GM23338 (cell line): ENCODE measurements around the gene P2RY8.

Experiments used
- CREB1 ChIP-seq: fragments of 250-450 bp; sonication (Bioruptor Pico); IDR thresholded peaks from 2 replicates; pipeline ENCODE4 v1.5.0; 2020; ENCODE audit warnings: low read depth, mild to moderate bottlenecking, moderate library complexity
- CTCF ChIP-seq, 2 experiments: fragments of 200-600 bp in 1 of 2; sonication (generic) in 1 of 2; conservative IDR thresholded peaks; 2 replicates each; pipeline versions ENCODE4 v1.5.1 to v1.6.1; 2016 to 2017; ENCODE audit warnings: antibody characterized with exemption in 2 of 2, low read depth in 2 of 2, mild to moderate bottlenecking in 2 of 2, moderate library complexity in 1 of 2
- ETS1 ChIP-seq: IDR thresholded peaks from 2 replicates; pipeline ENCODE4 v1.6.1; 2016; ENCODE audit warnings: antibody characterized with exemption
- EZH2 ChIP-seq: fragments of 200-600 bp; sonication (generic); IDR thresholded peaks from one replicate; pipeline ENCODE4 v1.8.0; 2017; ENCODE audit warnings: antibody characterized with exemption, mild to moderate bottlenecking, low read depth; ENCODE audit not compliant: unreplicated experiment
- EZH2phosphoT487 ChIP-seq: fragments of 200-600 bp; sonication (generic); IDR thresholded peaks from one replicate; pipeline ENCODE4 v1.8.1; 2018; ENCODE audit warnings: antibody characterized with exemption; ENCODE audit not compliant: unreplicated experiment
- NANOG ChIP-seq: IDR thresholded peaks from 2 replicates; pipeline ENCODE4 v1.6.1; 2016; ENCODE audit warnings: antibody characterized with exemption, borderline replicate concordance
- POLR2AphosphoS5 ChIP-seq: IDR thresholded peaks from 2 replicates; pipeline ENCODE4 v1.6.1; 2016; ENCODE audit warnings: antibody characterized with exemption, low read depth
- REST ChIP-seq: IDR thresholded peaks from one replicate; pipeline ENCODE4 v1.6.1; 2018; ENCODE audit warnings: antibody characterized with exemption; ENCODE audit not compliant: unreplicated experiment
- ZNF462 ChIP-seq: fragments of 250-450 bp; sonication (Bioruptor Pico); IDR thresholded peaks from 2 replicates; pipeline ENCODE4 v1.5.0; 2020; ENCODE audit warnings: mild to moderate bottlenecking, moderate library complexity

- TF ChIP-seq CTCF (conservative IDR thresholded peaks at IDR 0.05; ENCODE audit: low read depth in 2 of 2) (no peak), ZNF462 (CRISPR knock-in tag) (no peak), REST (no peak), NANOG (no peak), EZH2 (no peak), CREB1 (CRISPR knock-in tag) (no peak), POLR2AphosphoS5 (no peak), EZH2phosphoT487 (no peak), ETS1 (no peak)
Observed at GRCh38 chrX:1519022-1519497, 17.9 kb downstream of the P2RY8 start.
